Skeletal muscle tissue (tissue), 4 donors: Measurements from ENCODE around the gene SNPH. TPM values are rescaled to one million over a fixed set of nuclear protein-coding genes. Genes with fewer than 3 reads are reported as not detected.
"Not testable (repeated sequence)": the region's sequence is repeated elsewhere in the genome, so short reads cannot be mapped to it uniquely, and the experiment has no call there.

Experiments
- H3K27ac ChIP-seq: one replicate; pipeline ENCODE4 v1.7.0; 2013; ENCODE audit warnings: mild to moderate bottlenecking, low read depth, low read length, inconsistent platforms
- H3K27me3 ChIP-seq, 3 donors: one replicate each; pipeline ENCODE4 v1.7.0; 2013; ENCODE audit warnings: low read length in 3 of 3; ENCODE audit not compliant: control insufficient read depth in 3 of 3, insufficient read depth in 3 of 3
- H3K36me3 ChIP-seq, 3 donors: one replicate each; pipeline ENCODE4 v1.7.0; 2013; ENCODE audit warnings: low read length in 3 of 3; ENCODE audit not compliant: control insufficient read depth in 3 of 3, insufficient read depth in 3 of 3
- H3K4me1 ChIP-seq, 3 donors: one replicate each; pipeline ENCODE4 v1.7.0; 2013; ENCODE audit warnings: low read length in 3 of 3, mild to moderate bottlenecking in 3 of 3; ENCODE audit not compliant: control insufficient read depth in 3 of 3, insufficient read depth in 3 of 3
- H3K4me3 ChIP-seq, 3 donors: one replicate each; pipeline ENCODE4 v1.7.0; 2013; ENCODE audit warnings: low read length in 3 of 3
- H3K9ac ChIP-seq, 3 donors: one replicate each; pipeline ENCODE4 v1.7.0; 2013; ENCODE audit warnings: low read length in 3 of 3, mild to moderate bottlenecking in 3 of 3, moderate library complexity in 2 of 3, low read depth in 1 of 3
- H3K9me3 ChIP-seq, 3 donors: one replicate each; pipeline ENCODE4 v1.7.0; 2013; ENCODE audit warnings: low read length in 3 of 3; ENCODE audit not compliant: control insufficient read depth in 3 of 3
- total RNA-seq: library from RNA; depleted of rRNA; stranded (reverse); fragments of >200 nt; gene quantifications from one replicate; pipeline ENCODE4 v1.2.3, GENCODE V29; 2014
- donor health status: Osteomylitis.

Gene SNPH
- total RNA-seq, 1 donor from 2014 or later, result 3.7 TPM

GRCh38 chr20:1240549-1240948 is 25.5 kb upstream of the SNPH start:
- Histone ChIP-seq H3K27ac (no peak overlapping the region), H3K9me3 (no peaks in the 10 kb centered on the region), H3K4me3 (no peak overlapping the region), H3K4me1 (no peaks in the 10 kb centered on the region), H3K9ac (no peak overlapping the region), H3K36me3 (no peaks in the 10 kb centered on the region), H3K27me3 (no peaks in the 10 kb centered on the region)

- Histone ChIP-seq H3K36me3 (no peaks in the 10 kb centered on the region), H3K27ac (no peak overlapping the region), H3K4me1 (no peaks in the 10 kb centered on the region), H3K4me3 (no peak overlapping the region), H3K27me3 (no peaks in the 10 kb centered on the region), H3K9me3 (no peaks in the 10 kb centered on the region), H3K9ac (no peak overlapping the region)
Measured at GRCh38 chr20:1241456-1241855, 24.6 kb upstream of the SNPH start.

GRCh38 chr20:1242099-1242498 is 24.0 kb upstream of the SNPH start:
- Histone ChIP-seq H3K4me1 (no peaks in the 10 kb centered on the region), H3K4me3 (no peak overlapping the region), H3K9me3 (no peaks in the 10 kb centered on the region), H3K36me3 (no peaks in the 10 kb centered on the region), H3K27ac (no peak overlapping the region), H3K9ac (no peak overlapping the region), H3K27me3 (no peaks in the 10 kb centered on the region)

GRCh38 chr20:1242530-1242929 is 23.6 kb upstream of the SNPH start:
- H3K4me1 ChIP-seq, result no peaks in the 10 kb centered on the region
- no peak overlapping the region for H3K9ac ChIP-seq
- no peaks in the 10 kb centered on the region for H3K9me3 ChIP-seq
- no peaks in the 10 kb centered on the region for H3K36me3 ChIP-seq
- no peak overlapping the region for H3K27ac ChIP-seq
- H3K4me3 ChIP-seq, result no peak overlapping the region
- H3K27me3 ChIP-seq, result no peaks in the 10 kb centered on the region

- Histone ChIP-seq H3K4me1 (no peaks in the 10 kb centered on the region), H3K4me3 (no peak overlapping the region), H3K9me3 (no peaks in the 10 kb centered on the region), H3K36me3 (no peaks in the 10 kb centered on the region), H3K9ac (no peak overlapping the region), H3K27ac (no peak overlapping the region), H3K27me3 (no peaks in the 10 kb centered on the region)
Measured at GRCh38 chr20:1245578-1245977, 20.5 kb upstream of the SNPH start.

- Histone ChIP-seq H3K9ac (no peak overlapping the region), H3K4me3 (no peak overlapping the region)
Measured at GRCh38 chr20:1247689-1248088, 18.4 kb upstream of the SNPH start.

GRCh38 chr20:1250282-1250681 is 15.8 kb upstream of the SNPH start:
- H3K36me3 ChIP-seq, H3K4me3 ChIP-seq, H3K4me1 ChIP-seq, H3K9ac ChIP-seq, H3K27me3 ChIP-seq, H3K27ac ChIP-seq, H3K9me3 ChIP-seq: not testable (repeated sequence)

More at GRCh38 chr20:1247689-1248088, 18.4 kb upstream of the SNPH start:
- Histone ChIP-seq H3K27ac (no peak overlapping the region), H3K36me3 (no peaks in the 10 kb centered on the region), H3K4me1 (no peaks in the 10 kb centered on the region), H3K27me3 (no peaks in the 10 kb centered on the region), H3K9me3 (no peaks in the 10 kb centered on the region)

GRCh38 chr20:1252416-1252815 is 13.7 kb upstream of the SNPH start:
- Histone ChIP-seq H3K36me3 (no peaks in the 10 kb centered on the region), H3K9ac (no peak overlapping the region), H3K4me1 (no peaks in the 10 kb centered on the region), H3K27me3 (peaks cover 0 to 8% (median 0%) of the 10 kb centered on the region in 3 donors), H3K4me3 (no peak overlapping the region), H3K27ac (no peak overlapping the region), H3K9me3 (no peaks in the 10 kb centered on the region)

GRCh38 chr20:1254254-1254653 is 11.8 kb upstream of the SNPH start:
- Histone ChIP-seq H3K27me3 (peaks cover 0 to 8% (median 0%) of the 10 kb centered on the region in 3 donors), H3K4me3 (no peak overlapping the region), H3K4me1 (no peaks in the 10 kb centered on the region), H3K36me3 (no peaks in the 10 kb centered on the region), H3K9ac (no peak overlapping the region), H3K27ac (no peak overlapping the region), H3K9me3 (no peaks in the 10 kb centered on the region)

- Histone ChIP-seq H3K9me3 (no peaks in the 10 kb centered on the region), H3K36me3 (no peaks in the 10 kb centered on the region), H3K4me3 (no peak overlapping the region), H3K4me1 (no peaks in the 10 kb centered on the region), H3K9ac (no peak overlapping the region), H3K27me3 (peaks cover 0 to 8% (median 0%) of the 10 kb centered on the region in 3 donors), H3K27ac (no peak overlapping the region)
Measured at GRCh38 chr20:1255675-1256074, 10.4 kb upstream of the SNPH start.

GRCh38 chr20:1263853-1264252 is 2.2 kb upstream of the SNPH start:
- peaks cover 0 to 12% (median 8%) of the 10 kb centered on the region in 3 donors for H3K4me1 ChIP-seq
- H3K27me3 ChIP-seq, result no peaks in the 10 kb centered on the region
- H3K36me3 ChIP-seq, result no peaks in the 10 kb centered on the region
- H3K27ac ChIP-seq, result no peak overlapping the region
- H3K9me3 ChIP-seq, result no peaks in the 10 kb centered on the region
- no peak overlapping the region for H3K9ac ChIP-seq
- no peak overlapping the region for H3K4me3 ChIP-seq
